HG03432 (cell line): ENCODE data around the gene UBE2S.

Source experiments
- ATAC-seq: cut with Tn5 transposase; IDR thresholded peaks from one replicate; pipeline ENCODE4 v1.9.1; 2021; ENCODE audit warnings: mild to moderate bottlenecking, moderate library complexity; ENCODE audit not compliant: unreplicated experiment

Gene UBE2S

DNA sequence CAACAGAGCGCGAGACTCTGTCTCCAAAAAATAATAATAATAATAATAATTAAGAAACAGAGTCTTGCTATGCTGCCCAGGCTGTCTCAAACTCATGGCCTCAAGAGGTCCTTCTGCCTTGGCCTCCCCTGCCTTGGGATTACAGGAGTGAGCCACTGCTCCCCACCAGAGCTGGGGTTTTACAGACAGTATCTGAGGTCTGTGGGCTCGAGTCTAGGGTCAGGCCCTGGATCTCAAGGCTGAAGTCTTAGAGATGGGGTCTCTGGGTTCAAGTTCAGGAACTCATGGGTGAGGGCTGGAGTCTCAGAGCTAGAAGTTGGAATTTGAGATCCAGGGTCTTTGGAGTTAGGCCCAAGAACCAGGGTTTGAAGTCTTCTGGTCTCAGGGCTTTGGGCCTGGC, 40.8 kb downstream of the UBE2S start:
- ATAC-seq = no peak

- ATAC-seq = no peak
Observed at GRCh38 chr19:55365964-55366363, 41.6 kb downstream of the UBE2S start.

- ATAC-seq = no peak
Observed at GRCh38 chr19:55365245-55365644, 42.3 kb downstream of the UBE2S start.

- ATAC-seq = no peak
Observed at GRCh38 chr19:55362990-55363716, 44.4 kb downstream of the UBE2S start, which contains the start of gene GARIN5B. Gene GARIN5B (minus strand): TSS chr19:55363260. CDS start chr19:55363066, 194 bp downstream.

DNA sequence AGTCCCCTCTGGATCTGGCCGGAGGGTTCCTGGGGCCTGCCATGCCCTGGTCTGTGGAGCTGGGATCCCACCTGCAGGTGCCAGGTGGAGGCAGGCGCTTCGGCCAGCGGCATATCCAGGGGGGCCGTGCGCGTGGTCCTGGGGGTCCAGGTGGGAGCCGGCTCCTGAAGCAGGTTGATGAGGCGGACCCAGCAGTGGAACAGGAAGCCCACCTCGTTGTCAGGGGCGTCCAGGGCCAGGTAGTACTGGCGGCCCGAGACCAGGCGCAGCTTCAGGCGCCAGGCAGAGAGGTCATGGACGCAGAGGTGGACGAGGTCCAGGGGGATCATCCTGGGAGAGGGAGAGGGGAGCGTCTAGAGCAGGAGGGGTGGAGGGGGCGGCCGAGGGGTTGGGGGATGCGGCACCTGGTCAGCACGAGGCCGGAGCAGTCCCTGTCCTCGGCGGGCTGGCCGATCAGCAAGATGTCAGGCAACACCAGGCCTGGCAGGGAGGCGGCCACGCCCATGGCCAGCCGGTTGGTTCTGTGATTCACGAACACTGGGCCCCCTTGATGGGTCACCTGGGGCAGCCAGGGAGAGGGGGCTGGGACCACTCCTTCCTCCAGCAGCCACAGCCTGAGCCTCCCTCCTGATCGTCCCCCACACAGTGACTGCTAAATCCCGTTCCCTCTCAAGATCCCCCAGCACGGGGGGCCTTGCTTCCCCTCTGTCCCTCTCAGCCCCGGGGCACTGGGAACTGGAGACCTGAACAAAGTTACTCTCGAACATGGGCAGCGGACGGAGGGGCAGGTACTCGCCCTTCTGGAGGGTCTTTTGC, 45.2 kb downstream of the UBE2S start:
- no peak for ATAC-seq

GRCh38 chr19:55360902-55361301, 46.7 kb downstream of the UBE2S start:
- ATAC-seq = no peak

DNA sequence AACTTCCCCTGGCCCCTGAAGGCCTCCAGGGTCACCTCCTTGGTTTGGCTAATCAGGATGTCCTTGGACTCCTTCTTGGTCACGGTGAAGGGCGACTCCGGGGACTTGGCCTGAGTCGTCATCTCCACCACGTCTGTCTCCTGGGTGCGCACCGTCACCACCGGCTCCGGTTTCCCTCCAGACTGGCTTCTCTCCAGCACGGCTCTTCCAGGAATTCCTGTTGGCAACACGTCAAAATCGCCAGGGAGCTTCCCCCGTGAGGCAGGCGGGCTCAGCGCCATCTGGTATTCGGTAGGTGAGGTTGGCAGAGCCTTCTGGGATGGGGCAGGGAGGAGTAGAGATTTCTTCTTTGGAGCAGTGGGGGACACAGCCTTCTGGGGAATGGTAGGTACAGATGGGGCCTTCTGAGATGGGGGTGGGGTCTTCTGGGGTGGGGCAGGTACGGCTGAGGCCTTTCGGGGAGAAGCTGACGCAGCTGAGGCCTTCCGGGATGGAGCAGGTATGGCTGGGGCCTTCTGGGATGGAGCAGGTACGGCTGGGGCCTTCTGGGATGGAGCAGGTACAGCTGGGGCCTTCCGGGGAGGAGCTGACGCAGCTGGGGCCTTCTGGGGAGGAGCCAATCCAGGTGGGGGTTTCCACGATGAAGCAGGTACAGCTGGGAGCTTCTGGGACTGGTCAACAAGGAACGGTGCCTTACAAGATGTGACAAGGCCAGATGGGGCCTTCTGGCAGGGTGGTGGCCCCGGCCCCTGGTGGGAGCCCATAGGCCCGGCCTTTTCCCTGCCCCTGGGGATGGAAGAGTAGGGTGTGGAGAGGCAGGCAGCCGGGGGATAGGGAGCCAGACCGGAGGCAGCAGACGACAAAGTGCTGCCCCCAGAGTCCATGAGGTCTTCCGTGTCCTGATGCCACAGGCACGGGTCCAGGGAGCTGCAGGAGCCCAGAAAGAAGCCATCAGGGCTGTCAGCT, 48.4 kb downstream of the UBE2S start:
- no peak for ATAC-seq

- ATAC-seq = no peak
Observed at GRCh38 chr19:55358493-55358892, 49.1 kb downstream of the UBE2S start.

DNA sequence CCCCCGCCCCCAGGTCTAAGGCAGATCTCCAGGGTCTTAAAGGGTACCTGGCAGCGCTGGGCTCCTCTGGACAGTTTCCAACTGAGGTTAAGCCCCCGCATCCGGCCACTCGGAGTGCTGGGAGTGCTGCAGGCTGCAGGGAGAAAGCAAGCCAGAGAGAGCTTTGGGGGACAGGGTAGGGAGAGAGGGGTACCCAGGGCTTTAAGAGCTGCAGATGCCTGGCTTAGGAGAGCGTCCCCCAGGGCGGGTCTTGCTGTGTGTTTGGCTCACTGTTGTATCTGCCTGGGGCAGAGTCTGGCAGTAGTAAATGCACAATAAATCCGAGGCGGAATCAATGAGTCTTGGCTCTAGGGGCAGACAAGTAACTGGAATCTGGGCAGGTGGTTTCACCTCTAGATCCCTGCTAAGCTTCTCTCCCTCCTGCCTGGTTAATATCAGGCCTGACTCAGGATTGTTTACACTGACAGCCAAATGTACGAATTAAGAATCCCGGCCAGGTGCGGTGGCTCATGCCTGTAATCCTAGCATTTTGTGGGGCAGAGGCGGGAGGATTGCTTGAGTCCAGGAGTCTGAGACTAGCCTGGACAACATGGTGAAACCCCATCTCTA, 52.3 kb downstream of the UBE2S start:
- no peak for ATAC-seq

- ATAC-seq = no peak
Observed at GRCh38 chr19:55354698-55355212, 52.8 kb downstream of the UBE2S start, which contains the start of gene COX6B2. Gene COX6B2 (minus strand): TSS chr19:55354719. CDS start chr19:55354521, 198 bp downstream.

DNA sequence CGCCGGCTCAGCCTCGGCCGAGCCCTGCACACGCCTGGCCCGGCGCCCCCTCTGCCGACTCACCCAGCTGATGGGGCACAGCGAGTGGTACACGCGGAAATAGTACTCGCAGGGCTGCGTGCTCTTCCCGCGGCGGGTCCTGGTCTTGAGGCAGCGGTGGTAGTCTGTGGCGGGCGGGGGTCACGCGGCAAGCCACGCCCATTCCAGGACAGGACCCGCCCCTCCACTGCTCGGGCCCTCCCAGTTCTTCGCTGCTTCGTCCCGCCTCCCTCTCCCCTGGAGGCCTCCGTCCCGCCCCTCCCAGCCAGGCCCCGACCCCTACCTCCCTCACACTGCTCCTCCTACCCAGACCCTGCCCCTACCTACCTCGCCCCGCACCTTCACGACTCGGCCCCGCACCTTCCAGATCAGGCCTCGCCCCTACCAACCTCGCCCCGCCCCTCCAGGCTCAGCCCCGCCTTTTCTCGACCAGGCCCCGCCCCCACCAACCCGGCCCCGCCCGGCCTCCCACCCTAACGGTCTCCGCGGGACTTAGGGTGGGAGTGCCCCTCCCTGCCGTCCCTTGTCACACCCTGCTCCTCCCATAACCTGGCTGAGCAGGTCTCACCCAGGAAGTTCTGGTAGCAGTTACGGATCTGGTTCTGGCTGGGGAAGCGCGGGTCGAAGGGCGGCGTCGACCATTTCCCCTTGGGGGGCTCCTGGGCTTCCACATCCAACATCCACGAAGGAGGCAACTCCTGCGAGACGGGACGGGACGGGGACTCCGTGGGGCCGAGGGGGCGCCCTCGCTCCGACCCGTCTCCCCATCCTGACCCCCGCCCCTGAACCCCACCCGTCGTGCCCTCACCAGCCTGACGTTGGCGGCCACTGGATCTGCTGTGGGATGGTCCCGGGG, 53.5 kb downstream of the UBE2S start:
- ATAC-seq = no peak

DNA sequence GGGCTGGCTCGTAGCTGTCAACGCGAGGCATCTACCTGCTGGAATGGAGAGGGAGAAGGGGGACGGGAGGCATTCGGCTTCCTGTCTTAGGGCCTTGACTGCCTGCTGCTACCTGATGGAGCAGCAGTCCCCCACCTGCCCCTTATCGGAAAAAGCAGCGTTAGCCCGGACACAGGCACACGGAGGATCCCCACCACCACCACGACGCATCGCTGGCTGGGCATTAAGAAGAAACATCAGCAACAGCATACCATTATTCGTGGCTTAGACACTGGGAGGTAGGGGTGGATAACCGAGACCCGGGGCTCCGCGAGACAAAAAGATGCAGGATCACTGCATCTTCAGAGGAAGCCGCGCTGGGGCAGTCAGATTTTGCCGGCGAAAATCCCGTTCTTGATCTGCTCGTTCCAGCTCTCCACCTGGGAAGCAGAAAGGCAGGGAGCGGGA, 54.2 kb downstream of the UBE2S start:
- no peak for ATAC-seq

DNA sequence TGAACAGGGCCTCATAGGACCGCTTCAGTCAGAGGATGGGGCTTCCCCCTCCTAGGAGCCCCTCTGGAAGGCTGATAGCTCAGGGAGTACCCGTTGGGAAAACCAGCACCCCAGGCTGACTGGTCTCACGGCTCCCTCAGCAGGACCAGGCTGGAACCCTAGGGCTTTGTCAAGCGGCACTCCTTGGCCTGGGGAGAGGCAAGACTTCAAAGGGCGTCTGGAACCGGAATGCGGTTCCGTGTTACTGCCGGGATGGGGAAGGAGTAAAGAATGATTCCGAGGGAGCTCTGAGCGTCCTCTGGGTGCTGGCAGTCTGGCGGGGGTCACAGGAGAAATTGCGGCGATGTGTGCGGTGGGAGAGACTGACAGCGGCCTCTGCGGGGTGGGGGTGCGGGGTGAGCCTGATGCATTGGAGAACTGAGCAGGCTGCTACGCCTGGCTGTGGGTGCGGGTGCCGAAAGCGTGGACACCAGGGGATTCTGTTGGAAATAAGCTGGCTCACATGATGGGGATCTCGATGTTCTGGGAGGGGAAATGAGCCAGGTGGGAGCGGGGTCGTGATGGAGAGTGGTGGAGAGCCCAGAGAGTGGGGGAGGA, 54.9 kb downstream of the UBE2S start:
- no peak for ATAC-seq

DNA sequence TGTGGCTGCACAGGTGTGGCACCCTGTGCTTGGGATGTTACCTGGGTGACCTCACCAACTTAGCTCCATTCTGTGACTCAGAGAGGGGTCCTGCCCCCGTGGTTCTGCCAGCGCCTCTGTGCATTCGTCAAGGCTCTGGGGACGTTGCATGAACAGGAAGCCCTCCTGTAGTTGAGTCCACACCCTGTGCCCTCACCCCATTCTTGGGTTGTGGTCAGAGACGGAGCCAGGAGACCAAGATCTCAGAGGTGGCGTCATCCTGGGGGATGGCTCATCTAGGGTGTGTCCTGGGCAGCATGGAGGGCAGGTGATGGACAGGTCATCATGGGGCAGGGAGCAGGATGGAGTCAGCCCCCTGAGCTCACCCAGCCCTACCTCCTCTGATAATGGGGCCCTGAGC, 55.5 kb downstream of the UBE2S start:
- no peak for ATAC-seq

DNA sequence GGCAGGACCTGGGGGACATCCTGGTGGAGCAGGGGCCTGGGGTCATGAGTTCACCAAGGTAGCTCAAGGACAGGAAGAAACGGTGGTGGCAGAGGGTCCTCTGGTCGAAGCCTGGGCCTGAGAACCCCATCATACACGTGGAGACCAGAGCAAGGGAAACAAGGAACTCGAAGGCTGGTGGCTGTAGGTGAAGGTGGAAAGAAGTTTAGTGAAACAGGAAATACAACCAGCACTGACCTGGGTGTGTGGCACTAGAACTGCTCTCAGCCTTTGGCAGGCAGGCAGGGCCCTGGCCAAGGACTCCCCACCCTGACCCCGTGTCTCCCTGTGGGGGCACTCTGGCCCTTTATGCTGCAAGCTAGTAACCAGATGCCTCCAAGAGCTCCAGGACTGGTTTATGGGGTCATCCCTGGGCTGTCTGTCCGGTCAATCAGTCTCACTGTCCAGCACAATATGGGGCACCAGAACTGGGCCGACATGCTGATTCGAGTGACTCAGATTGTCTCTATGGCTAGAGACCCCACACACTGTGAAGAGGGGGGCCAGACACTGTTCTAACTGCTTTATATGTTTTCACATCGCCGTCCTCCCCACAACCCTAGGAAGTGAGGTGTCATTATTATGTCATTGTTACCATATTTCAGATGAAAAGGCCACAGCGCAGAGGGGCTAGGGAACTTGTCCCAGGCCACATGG, 56.8 kb downstream of the UBE2S start:
- ATAC-seq = no peak
